Cardiac muscle cell (in vitro differentiated cells and primary cell): ENCODE data around the gene IRAG1. TPM values are rescaled to one million over a fixed set of nuclear protein-coding genes. Genes with fewer than 3 reads are reported as not detected.

Experiments used
- DNase-seq, 2 donors: peaks; one replicate each; pipeline versions ENCODE4 v3.0.0 to v3.0.0-alpha.2; 2010 to 2017; ENCODE audit warnings: low read depth in 1 of 2, low spot score in 1 of 2
- H3K27ac ChIP-seq: fragments of 200-600 bp; sonication (generic); 2 replicates; pipeline ENCODE4 v1.5.1; 2016
- H3K27me3 ChIP-seq: fragments of 200-600 bp; sonication (generic); 2 replicates; pipeline ENCODE4 v1.6.0; 2016; ENCODE audit warnings: control low read depth
- H3K36me3 ChIP-seq: fragments of 200-600 bp; sonication (generic); 2 replicates; pipeline ENCODE4 v1.5.1; 2016; ENCODE audit warnings: control low read depth
- H3K4me1 ChIP-seq: fragments of 200-600 bp; sonication (generic); 2 replicates; pipeline ENCODE4 v1.8.1; 2017; ENCODE audit warnings: low read depth, mild to moderate bottlenecking, mixed run types
- H3K4me3 ChIP-seq: fragments of 200-600 bp; sonication (generic); 2 replicates; pipeline ENCODE4 v1.5.1; 2016; ENCODE audit warnings: mild to moderate bottlenecking
- H3K9me3 ChIP-seq: fragments of 200-600 bp; sonication (generic); 2 replicates; pipeline ENCODE4 v1.5.1; 2017; ENCODE audit warnings: low read depth, mild to moderate bottlenecking, control low read depth
- polyA plus RNA-seq: library from polyadenylated mRNA; unstranded; fragments of >200 nt; fragmentation: Nextera tagmentation; extraction: Ambion mirVana; gene quantifications from 2 replicates; pipeline ENCODE4 v1.2.1, GENCODE V29; 2016
- total RNA-seq: library from RNA; depleted of rRNA; stranded (reverse); fragments of >200 nt; gene quantifications from 2 replicates; pipeline ENCODE4 v1.2.3, GENCODE V29; 2016
- TF ChIP-seq, protein P1 (sequence below): IDR thresholded peaks from 2 replicates; pipeline ENCODE4 v1.5.1; 2012; ENCODE audit warnings: low read depth, mild to moderate bottlenecking, low read length

IRAG1 gene
- total and polyA plus RNA-seq, 2 experiments from 2014 or later: 3.1 to 7.3 TPM

GRCh38 chr11:10728789-10729472 lies 35.4 kb upstream of the IRAG1 start:
- no peaks in the 10 kb centered on the region for H3K4me1 ChIP-seq
- TF ChIP-seq, protein P1, sequence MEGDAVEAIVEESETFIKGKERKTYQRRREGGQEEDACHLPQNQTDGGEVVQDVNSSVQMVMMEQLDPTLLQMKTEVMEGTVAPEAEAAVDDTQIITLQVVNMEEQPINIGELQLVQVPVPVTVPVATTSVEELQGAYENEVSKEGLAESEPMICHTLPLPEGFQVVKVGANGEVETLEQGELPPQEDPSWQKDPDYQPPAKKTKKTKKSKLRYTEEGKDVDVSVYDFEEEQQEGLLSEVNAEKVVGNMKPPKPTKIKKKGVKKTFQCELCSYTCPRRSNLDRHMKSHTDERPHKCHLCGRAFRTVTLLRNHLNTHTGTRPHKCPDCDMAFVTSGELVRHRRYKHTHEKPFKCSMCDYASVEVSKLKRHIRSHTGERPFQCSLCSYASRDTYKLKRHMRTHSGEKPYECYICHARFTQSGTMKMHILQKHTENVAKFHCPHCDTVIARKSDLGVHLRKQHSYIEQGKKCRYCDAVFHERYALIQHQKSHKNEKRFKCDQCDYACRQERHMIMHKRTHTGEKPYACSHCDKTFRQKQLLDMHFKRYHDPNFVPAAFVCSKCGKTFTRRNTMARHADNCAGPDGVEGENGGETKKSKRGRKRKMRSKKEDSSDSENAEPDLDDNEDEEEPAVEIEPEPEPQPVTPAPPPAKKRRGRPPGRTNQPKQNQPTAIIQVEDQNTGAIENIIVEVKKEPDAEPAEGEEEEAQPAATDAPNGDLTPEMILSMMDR: no peak
- peak; percentile 29 to 70 for DNase-seq
- H3K36me3 ChIP-seq: no peaks in the 10 kb centered on the region
- H3K4me3 ChIP-seq: peak overlapping the region; percentile 43
- no peak overlapping the region for H3K27ac ChIP-seq
- H3K9me3 ChIP-seq: no peaks in the 10 kb centered on the region
- H3K27me3 ChIP-seq: no peaks in the 10 kb centered on the region

GRCh38 chr11:10728154-10728553 lies 34.6 kb upstream of the IRAG1 start:
- Histone ChIP-seq H3K9me3 (no peaks in the 10 kb centered on the region), H3K36me3 (no peaks in the 10 kb centered on the region), H3K27me3 (no peaks in the 10 kb centered on the region), H3K4me3 (no peak overlapping the region), H3K4me1 (no peaks in the 10 kb centered on the region), H3K27ac (no peak overlapping the region)
- no peak for DNase-seq
- TF ChIP-seq, protein P1: no peak

- TF ChIP-seq, protein P1: no peak
Observed at GRCh38 chr11:10727146-10727851, 33.7 kb upstream of the IRAG1 start.

GRCh38 chr11:10725907-10726253 lies 32.3 kb upstream of the IRAG1 start:
- Histone ChIP-seq H3K9me3 (no peaks in the 10 kb centered on the region), H3K4me3 (no peak overlapping the region), H3K27ac (no peak overlapping the region), H3K36me3 (no peaks in the 10 kb centered on the region), H3K27me3 (no peaks in the 10 kb centered on the region), H3K4me1 (no peaks in the 10 kb centered on the region)
- TF ChIP-seq, protein P1: no peak
- no peak for DNase-seq

More at GRCh38 chr11:10727146-10727851, 33.7 kb upstream of the IRAG1 start:
- H3K27me3 ChIP-seq: no peaks in the 10 kb centered on the region
- H3K4me3 ChIP-seq: no peak overlapping the region
- H3K9me3 ChIP-seq: no peaks in the 10 kb centered on the region
- peak in 1 of 2 donors; percentile 7 for DNase-seq
- H3K27ac ChIP-seq: no peak overlapping the region
- H3K36me3 ChIP-seq: no peaks in the 10 kb centered on the region
- no peaks in the 10 kb centered on the region for H3K4me1 ChIP-seq

GRCh38 chr11:10725114-10725906 lies 31.8 kb upstream of the IRAG1 start:
- TF ChIP-seq, protein P1: no peak
- Histone ChIP-seq H3K4me1 (no peaks in the 10 kb centered on the region), H3K4me3 (no peak overlapping the region), H3K27ac (no peak overlapping the region), H3K9me3 (no peaks in the 10 kb centered on the region), H3K27me3 (no peaks in the 10 kb centered on the region), H3K36me3 (no peaks in the 10 kb centered on the region)
- DNase-seq: peak in 1 of 2 donors; percentile 80
